Sigmoid colon (tissue), 4 donors: ENCODE results near the gene NNT.

Source experiments
- CTCF ChIP-seq, 4 experiments: fragments of 450-650 bp in 3 of 4; fragments of 200-600 bp in 1 of 4; IDR thresholded peaks; one replicate each; pipeline ENCODE4 v1.5.1; 2016 to 2019; ENCODE audit warnings: antibody characterized with exemption in 4 of 4, mild to moderate bottlenecking in 3 of 4, moderate library complexity in 2 of 4
- EP300 ChIP-seq, 4 donors: sonication (generic); formaldehyde crosslinking; IDR thresholded peaks; one replicate each; pipeline ENCODE4 v1.6.1; 2017; ENCODE audit warnings: antibody characterized with exemption in 4 of 4
- POLR2A ChIP-seq, 2 donors: fragments of 450-650 bp; IDR thresholded peaks; one replicate each; pipeline ENCODE4 v1.6.1; 2016; ENCODE audit warnings: antibody characterized with exemption in 2 of 2, mild to moderate bottlenecking in 2 of 2, moderate library complexity in 2 of 2
- POLR2AphosphoS5 ChIP-seq, 4 donors: sonication (generic); formaldehyde crosslinking; IDR thresholded peaks; one replicate each; pipeline ENCODE4 v1.6.1; 2017; ENCODE audit warnings: antibody characterized with exemption in 4 of 4

- TF ChIP-seq CTCF (IDR thresholded peaks at IDR 0.05) (no peak), POLR2A (IDR thresholded peaks at IDR 0.05) (no peak), EP300 (IDR thresholded peaks at IDR 0.05) (no peak), POLR2AphosphoS5 (IDR thresholded peaks at IDR 0.05) (no peak)
Measured at GRCh38 chr5:43702293-43702692, 99.3 kb downstream of the NNT start.
